HFF-Myc (cell line): ENCODE data around the gene ARRB1.

ENCODE experiments used
- DNase-seq: peaks from one replicate; pipeline ENCODE4 v3.0.0-alpha.2; 2011; ENCODE audit warnings: low read depth; ENCODE audit errors: extremely low read depth
- H3K4me3 ChIP-seq: replicated peaks from 2 replicates; pipeline ENCODE4 v1.5.1; 2011; ENCODE audit warnings: low read depth, mild to moderate bottlenecking, control low read depth, low read length
- CTCF ChIP-seq: IDR thresholded peaks from 2 replicates; pipeline ENCODE4 v1.5.1; 2012; ENCODE audit warnings: mild to moderate bottlenecking, low read depth, low read length, control low read depth; ENCODE audit errors: missing control alignments

The ARRB1 gene

DNA sequence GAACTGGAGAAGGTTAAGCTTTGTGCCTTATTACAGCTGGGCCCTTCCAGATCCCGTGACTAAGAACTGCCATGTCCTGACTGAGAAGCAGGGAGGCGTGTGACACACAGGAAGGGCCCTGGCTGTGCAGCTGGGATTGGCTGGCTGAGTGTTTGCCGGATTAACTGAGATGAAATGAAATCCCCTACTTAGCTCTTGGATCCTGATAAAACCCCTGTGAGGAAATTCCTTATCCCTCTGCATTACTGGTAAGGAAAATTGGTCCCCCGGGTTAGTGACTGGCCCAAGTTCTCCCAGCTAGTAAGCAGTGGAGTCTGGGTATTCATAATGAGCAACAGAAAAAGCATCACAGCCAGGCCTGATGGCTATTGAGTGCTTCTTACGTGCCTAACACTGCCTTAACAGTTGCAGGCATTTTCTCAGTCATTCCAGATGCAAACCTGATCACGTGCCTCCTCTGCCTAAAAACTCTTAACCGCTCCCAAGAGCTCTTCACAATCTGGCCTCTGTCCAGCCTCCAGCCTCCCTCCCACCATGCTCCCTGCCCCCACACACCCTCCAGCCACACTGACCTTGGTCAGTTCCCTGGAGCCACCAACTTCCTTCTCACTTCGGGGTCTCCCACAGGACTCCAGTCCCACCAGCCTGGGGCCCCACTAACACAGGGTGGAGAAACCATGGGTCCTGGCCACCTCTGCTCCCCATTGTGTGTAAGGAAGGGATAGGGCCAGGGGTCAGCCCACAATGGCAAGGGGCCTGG lies 37.8 kb downstream of the ARRB1 start:
- TF ChIP-seq CTCF = no peak
- H3K4me3 ChIP-seq = no peak overlapping the region
- DNase-seq = peak; percentile 57

- no peak for DNase-seq
- TF ChIP-seq CTCF = no peak
- no peak overlapping the region for H3K4me3 ChIP-seq
Observed at GRCh38 chr11:75312346-75312745, 39.1 kb downstream of the ARRB1 start.

- TF ChIP-seq CTCF = no peak
Observed at GRCh38 chr11:75311858-75312288, 39.6 kb downstream of the ARRB1 start.

DNA sequence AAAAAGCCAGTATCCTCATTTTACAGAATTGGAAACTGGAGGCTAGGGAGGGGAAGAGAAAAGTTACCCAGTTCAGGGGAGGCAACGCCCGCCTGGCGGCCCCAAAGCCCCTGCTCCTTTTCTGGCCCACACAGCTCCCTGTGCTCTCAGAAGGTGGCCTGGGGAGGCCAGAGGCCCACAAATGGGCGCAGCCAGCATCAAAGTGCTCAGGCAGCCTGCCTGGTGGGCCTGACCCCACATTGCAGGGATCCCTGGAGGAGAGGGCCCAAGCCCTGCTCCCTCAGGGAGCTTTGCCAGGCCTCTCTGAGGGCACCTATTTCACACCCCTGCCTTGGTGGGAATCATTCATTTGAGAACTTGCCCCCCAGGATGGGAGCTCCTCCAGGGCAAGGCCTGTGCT lies 42.5 kb downstream of the ARRB1 start:
- no peak for DNase-seq
- H3K4me3 ChIP-seq = no peak overlapping the region
- TF ChIP-seq CTCF = no peak

More at GRCh38 chr11:75311858-75312288, 39.6 kb downstream of the ARRB1 start:
- H3K4me3 ChIP-seq = no peak overlapping the region
- no peak for DNase-seq

GRCh38 chr11:75308116-75308515 lies 43.3 kb downstream of the ARRB1 start:
- no peak overlapping the region for H3K4me3 ChIP-seq
- no peak for DNase-seq
- no peak for TF ChIP-seq CTCF

DNA sequence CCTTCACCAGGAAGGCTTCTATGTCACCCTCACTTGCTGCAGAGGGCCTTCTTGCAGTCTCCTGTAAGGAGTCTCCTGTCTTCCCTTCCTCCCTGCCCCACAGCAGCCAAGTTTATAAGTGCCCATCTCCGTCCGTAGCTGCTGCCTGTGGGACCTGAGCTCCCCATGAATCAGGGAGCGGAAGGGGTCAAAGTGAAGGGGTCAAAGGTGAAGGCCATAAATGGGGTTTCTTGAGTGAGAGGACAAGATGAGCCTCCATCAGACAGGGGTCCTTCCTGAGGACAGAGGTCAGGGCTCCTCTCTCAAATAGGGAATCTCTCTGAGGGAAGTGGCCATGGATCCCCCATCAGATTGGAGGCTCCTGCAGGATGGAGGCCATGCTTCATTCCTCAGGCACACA lies 44.4 kb downstream of the ARRB1 start:
- DNase-seq = no peak
- TF ChIP-seq CTCF = no peak
- H3K4me3 ChIP-seq = no peak overlapping the region

DNA sequence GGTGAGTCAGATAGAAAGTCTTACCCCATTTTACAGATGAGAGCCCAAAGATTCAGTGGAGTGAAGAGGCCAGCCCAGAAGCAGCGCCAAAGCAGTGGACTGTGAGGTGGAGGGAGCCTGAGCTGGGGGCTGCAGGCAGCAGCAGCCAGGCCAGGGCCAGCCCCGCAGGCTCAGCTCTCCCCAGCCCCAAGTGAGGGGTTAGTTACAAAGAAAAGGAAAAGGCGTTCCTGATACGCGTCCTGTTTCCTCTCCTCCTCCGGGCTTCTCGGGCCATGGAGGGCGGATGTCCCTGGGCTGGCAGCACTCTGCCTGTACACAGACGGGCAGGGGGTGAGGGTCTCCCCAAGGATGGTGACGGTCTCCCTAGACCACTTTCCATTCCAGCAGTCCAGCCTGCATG lies 44.9 kb downstream of the ARRB1 start:
- no peak for TF ChIP-seq CTCF
- DNase-seq = no peak
- no peak overlapping the region for H3K4me3 ChIP-seq
